HepG2 (cell line): ENCODE data around the gene ARL15. TPM values are rescaled to one million over a fixed set of nuclear protein-coding genes. Genes with fewer than 3 reads are reported as not detected.

ENCODE experiments used
- ATAC-seq: fragments of 200-7000 bp; cut with Tn5 transposase; 3 replicates; pipeline ENCODE4 v1.9.1; 2020; ENCODE audit warnings: mild to moderate bottlenecking, moderate library complexity
- BruUV-seq: library from RNA; stranded (reverse); fragments of 400-500 nt; replicated peaks from 2 replicates; lab custom pipeline; 2021; lab: Mats Ljungman, UMichigan
- CTCF ChIA-PET: fragments of 300-600 bp; formaldehyde crosslinking; extraction: SDS; loops from one replicate; lab custom pipeline; 2021; ENCODE audit warnings: low total read pairs, inconsistent platforms, low intra/inter-chr PET ratio; lab: Yijun Ruan, JAX
- POLR2A ChIA-PET: fragments of 350-600 bp; sonication (Branson Sonifier 250); formaldehyde crosslinking; loops from one replicate; lab custom pipeline; 2020; ENCODE audit warnings: antibody characterized with exemption, inconsistent platforms; lab: Yijun Ruan, JAX
- DNase-seq: peaks from one replicate; pipeline ENCODE4 v3.0.0-alpha.2; 2015; ENCODE audit warnings: low spot score
- FAIRE-seq: peaks from 3 replicates; lab custom pipeline; 2011; peaks lifted over from hg19 to GRCh38; lab: Jason Lieb, UNC
- H2AFZ ChIP-seq: one replicate; pipeline ENCODE4 v1.6.1; 2011; ENCODE audit warnings: low read length, inconsistent platforms
- H3K27ac ChIP-seq: fragments of 300-600 bp; 3 replicates; pipeline ENCODE4 v1.8.0; 2011; ENCODE audit warnings: mixed run types, mild to moderate bottlenecking, mixed read lengths, low read length, inconsistent platforms; ENCODE audit not compliant: insufficient read depth; ENCODE audit errors: extremely low read length
- H3K27me3 ChIP-seq, 2 experiments: fragments of 200-600 bp in 1 of 2; 2 replicates in 1 of 2; 3 replicates in 1 of 2; pipeline versions ENCODE4 v1.6.0 to v1.8.0; 2011; ENCODE audit warnings: low read length in 2 of 2, mild to moderate bottlenecking in 2 of 2, moderate library complexity in 2 of 2, inconsistent platforms in 1 of 2; ENCODE audit not compliant: insufficient read depth in 2 of 2, control insufficient read depth in 1 of 2
- H3K36me3 ChIP-seq, 2 experiments: fragments of 200-600 bp in 1 of 2; replicated peaks in 1 of 2; 2 replicates in 1 of 2; 3 replicates in 1 of 2; pipeline versions ENCODE4 v1.5.1 to v1.8.0; 2011; ENCODE audit warnings: low read length in 2 of 2, inconsistent platforms in 1 of 2; ENCODE audit not compliant: insufficient read depth in 2 of 2, control insufficient read depth in 1 of 2
- H3K4me1 ChIP-seq: 2 replicates; pipeline ENCODE4 v1.5.1; 2012; ENCODE audit warnings: low read length, inconsistent platforms; ENCODE audit not compliant: insufficient read depth
- H3K4me2 ChIP-seq: 2 replicates; pipeline ENCODE4 v1.6.0; 2011; ENCODE audit warnings: low read depth, low read length, inconsistent platforms
- H3K4me3 ChIP-seq, 3 experiments: fragments of 200-600 bp in 1 of 3; sonication (generic), shearing (Covaris generic) in 1 of 3; replicated peaks in 1 of 3; 2 replicates each; pipeline ENCODE4 v1.5.1; 2011 to 2016; ENCODE audit warnings: low read length in 3 of 3, inconsistent platforms in 2 of 3, low read depth in 2 of 3, mild to moderate bottlenecking in 2 of 3, control low read depth in 1 of 3, mixed read lengths in 1 of 3; ENCODE audit not compliant: insufficient read depth in 1 of 3
- H3K79me2 ChIP-seq: one replicate; pipeline ENCODE4 v1.6.1; 2011; ENCODE audit warnings: low read length, inconsistent platforms; ENCODE audit not compliant: insufficient read depth
- H3K9ac ChIP-seq: 2 replicates; pipeline ENCODE4 v1.6.0; 2011; ENCODE audit warnings: mild to moderate bottlenecking, low read depth, low read length, inconsistent platforms; ENCODE audit not compliant: insufficient read depth
- H3K9me3 ChIP-seq: 2 replicates; pipeline ENCODE4 v1.5.1; 2012; ENCODE audit warnings: mild to moderate bottlenecking, low read length
- H4K20me1 ChIP-seq: 2 replicates; pipeline ENCODE4 v1.6.0; 2011; ENCODE audit warnings: inconsistent platforms, mild to moderate bottlenecking, low read length, moderate library complexity; ENCODE audit not compliant: insufficient read depth
- BATF2 ChIP-seq: sonication (generic); formaldehyde crosslinking; IDR thresholded peaks from 2 replicates; pipeline ENCODE4 v1.8.0; 2022; ENCODE audit warnings: mild to moderate bottlenecking, missing genetic modification reagents, moderate library complexity
- ELF3 ChIP-seq: IDR thresholded peaks from 2 replicates; pipeline ENCODE4 v1.6.1; 2016; ENCODE audit warnings: missing genetic modification reagents, missing compliant biosample characterization
- FIP1L1 ChIP-seq: fragments of 200-400 bp; formaldehyde crosslinking; IDR thresholded peaks from 2 replicates; pipeline ENCODE4 v1.6.1; 2018; ENCODE audit warnings: low read depth, mild to moderate bottlenecking, low read length, moderate library complexity, borderline replicate concordance; ENCODE audit not compliant: insufficient read depth
- IKZF4 ChIP-seq: sonication (generic); formaldehyde crosslinking; IDR thresholded peaks from 2 replicates; pipeline ENCODE4 v1.5.1; 2020; ENCODE audit warnings: borderline replicate concordance, mild to moderate bottlenecking, low read depth, missing genetic modification reagents; ENCODE audit errors: not compliant biosample characterization
- NFIB ChIP-seq: sonication (generic); formaldehyde crosslinking; IDR thresholded peaks from 2 replicates; pipeline ENCODE4 v1.9.0; 2021; ENCODE audit warnings: missing genetic modification reagents, mild to moderate bottlenecking, borderline replicate concordance
- RNF219 ChIP-seq: sonication (generic); formaldehyde crosslinking; IDR thresholded peaks from 2 replicates; pipeline ENCODE4 v1.5.0; 2020; ENCODE audit warnings: mild to moderate bottlenecking, missing genetic modification reagents
- RXRA ChIP-seq: sonication (generic); formaldehyde crosslinking; IDR thresholded peaks from 2 replicates; pipeline ENCODE4 v1.5.1; 2020; ENCODE audit warnings: missing genetic modification reagents
- SKI ChIP-seq: fragments of 450-650 bp; IDR thresholded peaks from one replicate; pipeline ENCODE4 v1.6.1; 2018; ENCODE audit warnings: mild to moderate bottlenecking; ENCODE audit not compliant: partially characterized antibody
- SRSF9 ChIP-seq: fragments of 200-400 bp; formaldehyde crosslinking; IDR thresholded peaks from 2 replicates; pipeline ENCODE4 v1.6.1; 2018; ENCODE audit warnings: borderline replicate concordance, mild to moderate bottlenecking, low read depth, low read length; ENCODE audit not compliant: insufficient read depth, poor library complexity, severe bottlenecking
- THAP11 ChIP-seq: IDR thresholded peaks from 2 replicates; pipeline ENCODE4 v1.6.1; 2016; ENCODE audit warnings: missing biosample characterization, missing genetic modification reagents
- TSC22D2 ChIP-seq: sonication (generic); formaldehyde crosslinking; IDR thresholded peaks from 2 replicates; pipeline ENCODE4 v1.5.1; 2020; ENCODE audit warnings: missing genetic modification reagents, mild to moderate bottlenecking, borderline replicate concordance
- ZBTB8A ChIP-seq: sonication (generic); formaldehyde crosslinking; IDR thresholded peaks from 2 replicates; pipeline ENCODE4 v1.4.0; 2020; ENCODE audit warnings: mild to moderate bottlenecking, low read depth, missing genetic modification reagents, borderline replicate concordance
- ZNF382 ChIP-seq: sonication (generic); formaldehyde crosslinking; IDR thresholded peaks from 2 replicates; pipeline ENCODE4 v1.5.0; 2020; ENCODE audit warnings: missing genetic modification reagents, mild to moderate bottlenecking, borderline replicate concordance
- ZNF546 ChIP-seq: sonication (generic); formaldehyde crosslinking; conservative IDR thresholded peaks from 2 replicates; pipeline ENCODE4 v1.8.1; 2023; ENCODE audit warnings: mild to moderate bottlenecking, missing genetic modification reagents
- ZNF710 ChIP-seq: sonication (generic); formaldehyde crosslinking; IDR thresholded peaks from 2 replicates; pipeline ENCODE4 v1.5.0; 2020; ENCODE audit warnings: mild to moderate bottlenecking, missing genetic modification reagents, borderline replicate concordance
- WGBS: methylation state at CpG from one replicate; pipeline ENCODE4 v1.1.6; 2017; ENCODE audit warnings: low lambda C conversion rate; 5-methylcytosine and 5-hydroxymethylcytosine counted together
- in situ Hi-C: cut with HindIII; loops from 2 replicates; pipeline ENCODE4 v1.10.0; 2017; ENCODE audit warnings: low pct_unique_long_range_greater_than_20kb; ENCODE audit not compliant: extremely low pct_ligation_motif_present
- intact Hi-C: fragments of 100-400 bp; cut with micrococcal nuclease; formaldehyde crosslinking; loops from one replicate; pipeline ENCODE4 v1.10.0; 2022; ENCODE audit not compliant: unreplicated experiment
- polyA plus RNA-seq, 8 experiments: library from polyadenylated mRNA; depleted of rRNA in 3 of 8; stranded (reverse) in 7 of 8; unstranded in 1 of 8; fragments of >200 nt; fragmentation: Illumina TruSeq in 4 of 8; extraction: Trizol in 4 of 8; gene quantifications; 2 replicates each; pipeline versions ENCODE4 v1.2.1 to v1.2.3, GENCODE V29; 2011 to 2016; ENCODE audit warnings: low read depth in 4 of 8, missing spikeins in 1 of 8, mixed read lengths in 1 of 8; ENCODE audit not compliant: insufficient read depth in 1 of 8
- total RNA-seq, 5 experiments: library from RNA; depleted of rRNA; stranded (reverse); fragments of >200 nt; fragmentation: Illumina TruSeq; extraction: Trizol; gene quantifications; 2 replicates each; pipeline ENCODE4 v1.2.3, GENCODE V29; 2016; ENCODE audit warnings: low read depth in 1 of 5

ARL15 gene
- total and polyA plus RNA-seq, 2 of the 13 experiments (the other 11 are each of a cell fraction or from before 2014, with no cell fraction given) = 2.5 to 7.7 TPM

- TF ChIP-seq ZNF710 (CRISPR knock-in tag) = no peak
Measured at GRCh38 chr5:53956196-53956595, 354.2 kb downstream of the ARL15 start (continued).

GRCh38 chr5:53950621-53951020, 359.8 kb downstream of the ARL15 start:
- Histone ChIP-seq H3K9me3 (no peaks in the 10 kb centered on the region), H3K4me2 (no peak overlapping the region), H2AFZ (no peak overlapping the region), H3K4me3 (no peak overlapping the region), H3K27me3 (no peaks in the 10 kb centered on the region), H3K4me1 (no peaks in the 10 kb centered on the region), H3K36me3 (no peaks in the 10 kb centered on the region), H4K20me1 (no peaks in the 10 kb centered on the region), H3K79me2 (no peaks in the 10 kb centered on the region), H3K27ac (no peak overlapping the region), H3K9ac (no peak overlapping the region)
- no TSS peak for BruUV-seq
- TF ChIP-seq SKI = no peak
- TF ChIP-seq THAP11 (CRISPR knock-in tag) = no peak
- no peak for TF ChIP-seq ZNF382 (CRISPR knock-in tag)
- TF ChIP-seq BATF2 (CRISPR knock-in tag) = no peak
- TF ChIP-seq ZNF546 (CRISPR knock-in tag) = no peak
- TF ChIP-seq IKZF4 (CRISPR knock-in tag) = no peak
- TF ChIP-seq SRSF9 = no peak
- TF ChIP-seq TSC22D2 = no peak
- TF ChIP-seq RXRA (CRISPR knock-in tag) = no peak
- no peak for TF ChIP-seq NFIB (CRISPR knock-in tag)
- no peak for TF ChIP-seq RNF219 (CRISPR knock-in tag)
- TF ChIP-seq ELF3 (CRISPR knock-in tag) = no peak
- TF ChIP-seq ZBTB8A = no peak
- TF ChIP-seq FIP1L1 = no peak
- DNase-seq (no peak), FAIRE-seq (no peak), ATAC-seq (no peak)
- intact Hi-C loops (no loop called here), in situ Hi-C loops (no loop called here)
- POLR2A ChIA-PET = no interaction called here
- WGBS = 77% methylated on average over 3 of the region's 3 CpGs
- CTCF ChIA-PET = no interaction called here
